Neural progenitor cell (in vitro differentiated cells): Measurements from ENCODE around the gene SLC27A5. TPM values are rescaled to one million over a fixed set of nuclear protein-coding genes. Genes with fewer than 3 reads are reported as not detected.
A peak's percentile ranks its signal among the peaks of the same experiment; 100 is the strongest.
"Not testable (repeated sequence)": the region's sequence is repeated elsewhere in the genome, so short reads cannot be mapped to it uniquely, and the experiment has no call there.

Experiments
- DNase-seq: peaks from one replicate; pipeline ENCODE4 v3.0.0-alpha.2; 2016; ENCODE audit warnings: low spot score
- H2AFZ ChIP-seq: fragments of 200-600 bp; sonication (generic); replicated peaks from 2 replicates; pipeline ENCODE4 v1.6.1; 2016; ENCODE audit warnings: antibody characterized with exemption
- H3F3A ChIP-seq: fragments of 200-600 bp; sonication (generic); 2 replicates; pipeline ENCODE4 v1.6.1; 2016; ENCODE audit warnings: antibody characterized with exemption, low read depth
- H3K27ac ChIP-seq: fragments of 200-600 bp; sonication (generic); 2 replicates; pipeline ENCODE4 v1.5.1; 2016; ENCODE audit warnings: mild to moderate bottlenecking
- H3K27me3 ChIP-seq: fragments of 200-600 bp; sonication (generic); 2 replicates; pipeline ENCODE4 v1.6.1; 2016; ENCODE audit warnings: mild to moderate bottlenecking, moderate library complexity
- H3K36me3 ChIP-seq: fragments of 200-600 bp; sonication (generic); 2 replicates; pipeline ENCODE4 v1.5.1; 2016
- H3K4me1 ChIP-seq: fragments of 200-600 bp; sonication (generic); 2 replicates; pipeline ENCODE4 v1.6.1; 2016; ENCODE audit warnings: mixed run types
- H3K4me2 ChIP-seq: fragments of 200-600 bp; sonication (generic); 2 replicates; pipeline ENCODE4 v1.6.1; 2016
- H3K4me3 ChIP-seq: fragments of 200-600 bp; sonication (generic); 2 replicates; pipeline ENCODE4 v1.5.1; 2016
- H3K79me2 ChIP-seq: fragments of 200-600 bp; sonication (generic); 2 replicates; pipeline ENCODE4 v1.6.1; 2016; ENCODE audit warnings: low read depth
- H3K9ac ChIP-seq: fragments of 200-600 bp; sonication (generic); 2 replicates; pipeline ENCODE4 v1.6.1; 2016
- H3K9me3 ChIP-seq: fragments of 200-600 bp; sonication (generic); 2 replicates; pipeline ENCODE4 v1.5.1; 2016; ENCODE audit warnings: low read depth
- H4K20me1 ChIP-seq: fragments of 200-600 bp; sonication (generic); 2 replicates; pipeline ENCODE4 v1.6.1; 2016; ENCODE audit warnings: low read depth
- H3K27ac Mint-ChIP-seq: 3 replicates; pipeline ENCODE4 v1.8.0; 2021; ENCODE audit warnings: mixed read lengths
- H3K27me3 Mint-ChIP-seq: 2 replicates; pipeline ENCODE4 v1.8.0; 2022; ENCODE audit warnings: low read depth, mild to moderate bottlenecking, inconsistent platforms, moderate library complexity, mixed read lengths; ENCODE audit not compliant: insufficient read depth
- H3K36me3 Mint-ChIP-seq: 3 replicates; pipeline ENCODE4 v1.8.0; 2021; ENCODE audit warnings: mixed read lengths
- H3K4me1 Mint-ChIP-seq: 3 replicates; pipeline ENCODE4 v1.8.0; 2021; ENCODE audit warnings: mixed read lengths
- H3K4me3 Mint-ChIP-seq: 3 replicates; pipeline ENCODE4 v1.8.0; 2021; ENCODE audit warnings: mild to moderate bottlenecking, moderate library complexity, mixed read lengths
- H3K9me3 Mint-ChIP-seq: 3 replicates; pipeline ENCODE4 v1.8.0; 2020; ENCODE audit warnings: mixed read lengths
- EZH2 ChIP-seq: fragments of 200-600 bp; sonication (generic); IDR thresholded peaks from 2 replicates; pipeline ENCODE4 v1.6.1; 2017; ENCODE audit warnings: antibody characterized with exemption, mild to moderate bottlenecking, moderate library complexity
- EZH2phosphoT487 ChIP-seq: fragments of 200-600 bp; sonication (generic); IDR thresholded peaks from 2 replicates; pipeline ENCODE4 v1.6.1; 2017; ENCODE audit warnings: antibody characterized with exemption
- total RNA-seq: library from RNA; depleted of rRNA; stranded (reverse); fragments of >200 nt; gene quantifications from 2 replicates; pipeline ENCODE4 v1.2.3, GENCODE V29; 2015; ENCODE audit warnings: low replicate concordance
- TF ChIP-seq, protein P1 (sequence below): fragments of 200-600 bp; sonication (generic); IDR thresholded peaks from 2 replicates; pipeline ENCODE4 v1.5.1; 2017; ENCODE audit warnings: antibody characterized with exemption, mild to moderate bottlenecking

Gene SLC27A5
- total RNA-seq, 1 donor from 2014 or later: 17.1 TPM

DNA sequence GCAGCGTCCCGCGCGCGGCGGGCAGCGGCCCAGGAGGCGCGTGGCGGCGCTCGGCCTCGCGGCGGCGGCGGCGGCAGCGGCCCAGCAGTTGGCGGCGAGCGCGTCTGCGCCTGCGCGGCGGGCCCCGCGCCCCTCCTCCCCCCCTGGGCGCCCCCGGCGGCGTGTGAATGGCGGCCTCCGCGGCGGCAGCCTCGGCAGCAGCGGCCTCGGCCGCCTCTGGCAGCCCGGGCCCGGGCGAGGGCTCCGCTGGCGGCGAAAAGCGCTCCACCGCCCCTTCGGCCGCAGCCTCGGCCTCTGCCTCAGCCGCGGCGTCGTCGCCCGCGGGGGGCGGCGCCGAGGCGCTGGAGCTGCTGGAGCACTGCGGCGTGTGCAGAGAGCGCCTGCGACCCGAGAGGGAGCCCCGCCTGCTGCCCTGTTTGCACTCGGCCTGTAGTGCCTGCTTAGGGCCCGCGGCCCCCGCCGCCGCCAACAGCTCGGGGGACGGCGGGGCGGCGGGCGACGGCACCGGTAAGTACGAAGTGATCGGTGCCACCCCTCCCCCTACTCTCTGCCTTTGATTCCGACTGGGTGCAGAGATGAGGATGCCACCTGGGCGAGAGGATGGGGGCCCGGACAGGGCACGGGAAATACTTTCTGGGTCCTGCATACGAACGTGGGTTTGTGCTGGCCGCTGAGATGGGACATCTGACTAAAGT lies 32.9 kb upstream of the SLC27A5 start:
- Histone ChIP-seq H3K79me2 (peaks cover 51% of the 10 kb centered on the region), H3K27me3 (peaks cover 31% of the 10 kb centered on the region), H3K9ac (peak overlapping the region; percentile 91), H3F3A (peaks cover 52% of the 10 kb centered on the region), H3K36me3 (no peaks in the 10 kb centered on the region), H3K9me3 (no peaks in the 10 kb centered on the region), H3K4me3 (peak overlapping the region; percentile 99), H3K4me1 (peaks cover 12% of the 10 kb centered on the region), H2AFZ (no peak overlapping the region), H4K20me1 (peaks cover 51% of the 10 kb centered on the region), H3K4me2 (peak overlapping the region; percentile 99), H3K27ac (peak overlapping the region; percentile 94)
- Mint-ChIP-seq H3K36me3 (peaks cover 26% of the 10 kb centered on the region), H3K4me1 (peaks cover 21% of the 10 kb centered on the region), H3K27me3 (peaks cover 18% of the 10 kb centered on the region), H3K27ac (peak overlapping the region; percentile 50), H3K4me3 (peak overlapping the region; percentile 99), H3K9me3 (no peaks in the 10 kb centered on the region)
- TF ChIP-seq EZH2phosphoT487 (no peak), EZH2 (no peak)
- TF ChIP-seq, protein P1, sequence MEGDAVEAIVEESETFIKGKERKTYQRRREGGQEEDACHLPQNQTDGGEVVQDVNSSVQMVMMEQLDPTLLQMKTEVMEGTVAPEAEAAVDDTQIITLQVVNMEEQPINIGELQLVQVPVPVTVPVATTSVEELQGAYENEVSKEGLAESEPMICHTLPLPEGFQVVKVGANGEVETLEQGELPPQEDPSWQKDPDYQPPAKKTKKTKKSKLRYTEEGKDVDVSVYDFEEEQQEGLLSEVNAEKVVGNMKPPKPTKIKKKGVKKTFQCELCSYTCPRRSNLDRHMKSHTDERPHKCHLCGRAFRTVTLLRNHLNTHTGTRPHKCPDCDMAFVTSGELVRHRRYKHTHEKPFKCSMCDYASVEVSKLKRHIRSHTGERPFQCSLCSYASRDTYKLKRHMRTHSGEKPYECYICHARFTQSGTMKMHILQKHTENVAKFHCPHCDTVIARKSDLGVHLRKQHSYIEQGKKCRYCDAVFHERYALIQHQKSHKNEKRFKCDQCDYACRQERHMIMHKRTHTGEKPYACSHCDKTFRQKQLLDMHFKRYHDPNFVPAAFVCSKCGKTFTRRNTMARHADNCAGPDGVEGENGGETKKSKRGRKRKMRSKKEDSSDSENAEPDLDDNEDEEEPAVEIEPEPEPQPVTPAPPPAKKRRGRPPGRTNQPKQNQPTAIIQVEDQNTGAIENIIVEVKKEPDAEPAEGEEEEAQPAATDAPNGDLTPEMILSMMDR: no peak
- peak; percentile 90 for DNase-seq

- peaks cover 38% of the 10 kb centered on the region for H3K27me3 ChIP-seq
- no peaks in the 10 kb centered on the region for H3K36me3 ChIP-seq
- Mint-ChIP-seq H3K4me3 (peak within 1 kb of the TSS; percentile 99), H3K36me3 (peaks cover 26% of the 10 kb centered on the region), H3K27me3 (peaks cover 24% of the 10 kb centered on the region), H3K4me1 (peaks cover 21% of the 10 kb centered on the region), H3K27ac (peak within 1 kb of the TSS; percentile 99), H3K9me3 (no peaks in the 10 kb centered on the region)
- peak within 1 kb of the TSS; percentile 91 for H3K9ac ChIP-seq
- H3K79me2 ChIP-seq: peaks cover 45% of the 10 kb centered on the region
- H3K27ac ChIP-seq: peak within 1 kb of the TSS; percentile 94
- peak within 1 kb of the TSS; percentile 99 for H3K4me3 ChIP-seq
- H2AFZ ChIP-seq: no peak within 1 kb of the TSS
- H3K4me2 ChIP-seq: peak within 1 kb of the TSS; percentile 99
- no peaks in the 10 kb centered on the region for H3K9me3 ChIP-seq
- peak; percentile 99 for DNase-seq
- H3F3A ChIP-seq: peaks cover 44% of the 10 kb centered on the region
- H3K4me1 ChIP-seq: peaks cover 12% of the 10 kb centered on the region
- peaks cover 44% of the 10 kb centered on the region for H4K20me1 ChIP-seq
- TF ChIP-seq EZH2 (no peak), EZH2phosphoT487 (no peak)
- TF ChIP-seq, protein P1: no peak
Observed at GRCh38 chr19:58543826-58544590, 32.2 kb upstream of the SLC27A5 start, which contains the start of gene TRIM28. Gene TRIM28, plus strand, starts transcription at chr19:58544064. Its CDS starts 694 bp downstream, at chr19:58544758.

DNA sequence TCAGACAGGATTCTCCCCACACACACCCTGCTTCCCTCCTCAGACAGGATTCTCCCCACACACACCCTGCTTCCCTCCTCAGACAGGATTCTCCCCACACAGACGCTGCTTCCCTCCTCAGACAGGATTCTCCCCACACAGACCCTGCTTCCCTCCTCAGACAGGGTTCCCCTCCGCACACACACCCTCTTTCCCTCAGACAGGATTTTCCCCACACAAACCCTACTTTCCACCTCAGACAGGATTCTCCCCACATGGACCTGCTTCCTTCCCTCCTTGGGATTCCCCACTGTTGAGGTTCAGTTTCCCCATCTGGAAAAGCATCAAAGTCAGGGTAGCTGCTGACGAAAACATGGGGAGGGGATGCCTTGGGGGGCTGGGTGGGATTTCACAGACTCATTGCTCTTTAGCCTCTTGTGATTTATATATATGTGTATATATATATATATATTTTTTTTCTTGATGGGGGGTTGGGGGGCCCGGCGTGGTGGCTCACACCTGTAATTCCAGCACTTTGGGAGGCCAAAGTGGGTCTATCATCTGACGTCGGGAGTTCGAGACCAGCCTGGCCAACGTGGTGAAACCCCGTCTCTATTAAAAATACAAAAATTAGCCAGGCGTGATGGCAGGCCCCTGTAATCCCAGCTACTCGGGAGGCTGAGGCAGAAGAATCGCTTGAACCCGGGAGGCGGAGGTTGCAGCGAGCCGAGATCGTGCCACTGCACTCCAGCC lies 31.0 kb upstream of the SLC27A5 start:
- H3K4me3 ChIP-seq: peak overlapping the region; percentile 99
- peaks cover 30% of the 10 kb centered on the region for H3K27me3 Mint-ChIP-seq
- not testable (repeated sequence) for H3K27ac Mint-ChIP-seq

DNA sequence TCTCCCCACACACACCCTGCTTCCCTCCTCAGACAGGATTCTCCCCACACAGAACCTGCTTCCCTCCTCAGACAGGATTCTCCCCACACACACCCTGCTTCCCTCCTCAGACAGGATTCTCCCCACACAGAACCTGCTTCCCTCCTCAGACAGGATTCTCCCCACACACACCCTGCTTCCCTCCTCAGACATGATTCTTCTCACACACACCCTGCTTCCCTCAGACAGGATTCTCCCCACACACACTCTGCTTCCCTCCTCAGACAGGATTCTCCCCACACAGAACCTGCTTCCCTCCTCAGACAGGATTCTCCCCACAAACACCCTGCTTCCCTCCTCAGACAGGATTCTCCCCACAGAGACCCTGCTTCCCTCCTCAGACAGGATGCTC lies 27.4 kb upstream of the SLC27A5 start:
- H3K27ac Mint-ChIP-seq, H3K79me2 ChIP-seq, DNase-seq, H3K4me2 ChIP-seq, H3K4me3 ChIP-seq, H3K9ac ChIP-seq, H3K9me3 ChIP-seq, H3K36me3 ChIP-seq, H2AFZ ChIP-seq, H3K4me1 ChIP-seq, H3K9me3 Mint-ChIP-seq, H3K27ac ChIP-seq, H3K36me3 Mint-ChIP-seq, H4K20me1 ChIP-seq: not testable (repeated sequence)
- Mint-ChIP-seq H3K4me3 (peak overlapping the region; percentile 33), H3K4me1 (peaks cover 13% of the 10 kb centered on the region), H3K27me3 (peaks cover 21% of the 10 kb centered on the region)
- Histone ChIP-seq H3F3A (peaks cover 26% of the 10 kb centered on the region), H3K27me3 (peaks cover 42% of the 10 kb centered on the region)

More for the DNA sequence above, 31.0 kb upstream of the SLC27A5 start:
- Histone ChIP-seq H4K20me1 (peaks cover 32% of the 10 kb centered on the region), H3K4me1 (peaks cover 14% of the 10 kb centered on the region), H3K27me3 (peaks cover 42% of the 10 kb centered on the region), H3F3A (peaks cover 46% of the 10 kb centered on the region), H3K79me2 (peaks cover 33% of the 10 kb centered on the region), H3K4me2 (peak overlapping the region; percentile 70), H3K27ac (peak overlapping the region; percentile 94)
- Mint-ChIP-seq H3K36me3 (peaks cover 21% of the 10 kb centered on the region), H3K4me3 (peak overlapping the region; percentile 74), H3K4me1 (peaks cover 27% of the 10 kb centered on the region)
- not testable (repeated sequence) for DNase-seq, H3K36me3 ChIP-seq, H3K9me3 ChIP-seq, H3K9ac ChIP-seq, H2AFZ ChIP-seq, H3K9me3 Mint-ChIP-seq
